ENCODE results near the gene HOXD9. TPM values are rescaled to one million over a fixed set of nuclear protein-coding genes. Genes with fewer than 3 reads are reported as not detected.
A peak's percentile ranks its signal among the peaks of the same experiment; 100 is the strongest.

Gene HOXD9
- total and polyA plus RNA-seq, 2 of the 8 experiments (the other 6 are each of a cell fraction or from before 2014, with no cell fraction given): not detected

DNA sequence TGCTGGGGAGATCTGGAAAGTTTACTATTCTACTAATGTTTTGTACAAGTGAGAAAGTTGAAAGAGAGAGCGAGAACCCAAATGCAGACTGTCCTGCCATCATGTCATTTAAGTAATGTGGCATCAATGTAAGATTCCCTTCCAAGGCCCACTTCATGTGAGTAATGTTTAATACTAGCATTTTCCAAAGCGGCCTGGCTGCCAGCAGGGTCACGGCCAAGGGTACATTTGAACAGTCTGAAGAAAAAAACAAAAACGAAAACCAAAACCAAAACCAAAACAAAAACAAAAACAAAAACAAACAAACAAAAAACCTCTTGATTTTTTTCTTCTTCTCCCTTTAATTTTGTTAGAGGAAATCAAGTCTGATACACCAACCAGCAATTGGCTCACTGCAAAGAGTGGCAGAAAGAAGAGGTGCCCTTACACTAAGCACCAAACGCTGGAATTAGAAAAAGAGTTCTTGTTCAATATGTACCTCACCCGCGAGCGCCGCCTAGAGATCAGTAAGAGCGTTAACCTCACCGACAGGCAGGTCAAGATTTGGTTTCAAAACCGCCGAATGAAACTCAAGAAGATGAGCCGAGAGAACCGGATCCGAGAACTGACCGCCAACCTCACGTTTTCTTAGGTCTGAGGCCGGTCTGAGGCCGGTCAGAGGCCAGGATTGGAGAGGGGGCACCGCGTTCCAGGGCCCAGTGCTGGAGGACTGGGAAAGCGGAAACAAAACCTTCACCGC is 3.7 kb upstream of the HOXD9 start (continued):
- TF ChIP-seq BACH1 (IDR thresholded peaks at IDR 0.05; ENCODE audit: low read length): no peak
- no peak; the same call in 1 of the 2 replicates for TF ChIP-seq SUZ12 (IDR thresholded peaks at IDR 0.05; ENCODE audit: low read length)
- TF ChIP-seq POLR2AphosphoS5 (IDR thresholded peaks at IDR 0.05; ENCODE audit: low read depth, low read length): no peak
- no peak for TF ChIP-seq SP4 (IDR thresholded peaks at IDR 0.05; ENCODE audit: low read length)
- TF ChIP-seq RNF2 (IDR thresholded peaks at IDR 0.05; ENCODE audit: borderline replicate concordance, low read depth, low read length, missing control alignments, poor library complexity, severe bottlenecking): peak; percentile 39
- TF ChIP-seq, protein P1, sequence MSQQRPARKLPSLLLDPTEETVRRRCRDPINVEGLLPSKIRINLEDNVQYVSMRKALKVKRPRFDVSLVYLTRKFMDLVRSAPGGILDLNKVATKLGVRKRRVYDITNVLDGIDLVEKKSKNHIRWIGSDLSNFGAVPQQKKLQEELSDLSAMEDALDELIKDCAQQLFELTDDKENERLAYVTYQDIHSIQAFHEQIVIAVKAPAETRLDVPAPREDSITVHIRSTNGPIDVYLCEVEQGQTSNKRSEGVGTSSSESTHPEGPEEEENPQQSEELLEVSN (IDR thresholded peaks at IDR 0.05): no peak
- TF ChIP-seq FOSL1 (IDR thresholded peaks at IDR 0.05; ENCODE audit: insufficient read depth, low read depth, low read length): no peak
- TF ChIP-seq TAF7 (optimal IDR thresholded peaks at IDR 0.05; ENCODE audit: borderline replicate concordance, low read depth, low read length): no peak
- TF ChIP-seq ZNF274 (IDR thresholded peaks at IDR 0.05; ENCODE audit: borderline replicate concordance, extremely low read depth, low read length): no peak
- TF ChIP-seq CEBPB (IDR thresholded peaks at IDR 0.05; ENCODE audit: low read depth, low read length): no peak
- TF ChIP-seq JUN (IDR thresholded peaks at IDR 0.05; ENCODE audit: low read depth, low read length): no peak
- TF ChIP-seq SIN3A (conservative IDR thresholded peaks at IDR 0.05 in 1 of 2, IDR thresholded peaks at IDR 0.05 in 1 of 2; ENCODE audit: low read depth in 1 of 2, low read length in 2 of 2): no peak
